ENCODE measurements around the gene IFI6.

DNA sequence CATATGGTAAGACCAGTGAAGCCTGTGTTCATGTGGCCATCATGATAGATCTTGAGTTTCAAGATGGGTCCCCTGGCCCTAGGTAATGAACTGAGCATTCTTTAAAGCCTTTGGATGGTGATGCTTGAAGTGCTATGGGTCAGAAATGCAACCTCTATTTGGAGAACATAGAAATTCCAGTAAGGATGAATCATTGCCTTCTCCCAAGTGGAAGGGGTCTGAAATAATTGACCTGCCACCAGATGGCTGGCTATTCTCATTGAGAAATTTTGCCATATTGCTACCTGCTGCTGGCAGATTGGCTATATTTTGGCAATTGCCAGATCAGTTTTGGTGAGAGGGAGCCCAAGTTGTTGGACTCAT lies 739 bp upstream of the IFI6 start:
- TF ChIP-seq POLR2AphosphoS5 (IDR thresholded peaks at IDR 0.05; ENCODE audit: low read depth, low read length) (no peak), SIN3A (IDR thresholded peaks at IDR 0.05; ENCODE audit: low read depth) (no peak), POLR2A (IDR thresholded peaks at IDR 0.05; ENCODE audit: borderline replicate concordance, extremely low read depth, insufficient read depth, insufficient read length) (no peak), EZH2phosphoT487 (IDR thresholded peaks at IDR 0.05; ENCODE audit: borderline replicate concordance) (no peak), YY1 (IDR thresholded peaks at IDR 0.05; ENCODE audit: extremely low read depth, insufficient replicate concordance, low read depth, low read length) (no peak)
- TF ChIP-seq, protein P1, sequence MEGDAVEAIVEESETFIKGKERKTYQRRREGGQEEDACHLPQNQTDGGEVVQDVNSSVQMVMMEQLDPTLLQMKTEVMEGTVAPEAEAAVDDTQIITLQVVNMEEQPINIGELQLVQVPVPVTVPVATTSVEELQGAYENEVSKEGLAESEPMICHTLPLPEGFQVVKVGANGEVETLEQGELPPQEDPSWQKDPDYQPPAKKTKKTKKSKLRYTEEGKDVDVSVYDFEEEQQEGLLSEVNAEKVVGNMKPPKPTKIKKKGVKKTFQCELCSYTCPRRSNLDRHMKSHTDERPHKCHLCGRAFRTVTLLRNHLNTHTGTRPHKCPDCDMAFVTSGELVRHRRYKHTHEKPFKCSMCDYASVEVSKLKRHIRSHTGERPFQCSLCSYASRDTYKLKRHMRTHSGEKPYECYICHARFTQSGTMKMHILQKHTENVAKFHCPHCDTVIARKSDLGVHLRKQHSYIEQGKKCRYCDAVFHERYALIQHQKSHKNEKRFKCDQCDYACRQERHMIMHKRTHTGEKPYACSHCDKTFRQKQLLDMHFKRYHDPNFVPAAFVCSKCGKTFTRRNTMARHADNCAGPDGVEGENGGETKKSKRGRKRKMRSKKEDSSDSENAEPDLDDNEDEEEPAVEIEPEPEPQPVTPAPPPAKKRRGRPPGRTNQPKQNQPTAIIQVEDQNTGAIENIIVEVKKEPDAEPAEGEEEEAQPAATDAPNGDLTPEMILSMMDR (IDR thresholded peaks at IDR 0.05 in 2 of 3, conservative IDR thresholded peaks at IDR 0.05 in 1 of 3; ENCODE audit: borderline replicate concordance in 1 of 3, insufficient read depth in 1 of 3, low read depth in 2 of 3, low read length in 2 of 3): no peak

All from HCT116 (cell line).